Nephron progenitor cell (in vitro differentiated cells): ENCODE measurements around the gene HOXC9.

Experiments used
- DNase-seq: peaks from one replicate; pipeline ENCODE4 v3.0.0; 2021
- H3K27ac Mint-ChIP-seq: 2 replicates; pipeline ENCODE4 v1.8.0; 2021; ENCODE audit warnings: mild to moderate bottlenecking, moderate library complexity, mixed read lengths
- H3K27me3 Mint-ChIP-seq: 2 replicates; pipeline ENCODE4 v1.8.0; 2021; ENCODE audit warnings: mild to moderate bottlenecking, low read depth, mixed read lengths; ENCODE audit not compliant: poor library complexity
- H3K36me3 Mint-ChIP-seq: 2 replicates; pipeline ENCODE4 v1.8.0; 2021; ENCODE audit warnings: low read depth, mixed read lengths
- H3K4me1 Mint-ChIP-seq: 2 replicates; pipeline ENCODE4 v1.8.0; 2021; ENCODE audit warnings: mixed read lengths
- H3K4me3 Mint-ChIP-seq: 2 replicates; pipeline ENCODE4 v1.8.0; 2021; ENCODE audit warnings: mild to moderate bottlenecking, moderate library complexity, mixed read lengths
- H3K9me3 Mint-ChIP-seq: 2 replicates; pipeline ENCODE4 v1.8.0; 2021; ENCODE audit warnings: mild to moderate bottlenecking, moderate library complexity, mixed read lengths
- TF ChIP-seq, protein P1 (sequence below): fragments of 200-600 bp; sonication (generic); IDR thresholded peaks from 2 replicates; pipeline ENCODE4 v1.5.0; 2021; ENCODE audit warnings: antibody characterized with exemption

Gene HOXC9

DNA sequence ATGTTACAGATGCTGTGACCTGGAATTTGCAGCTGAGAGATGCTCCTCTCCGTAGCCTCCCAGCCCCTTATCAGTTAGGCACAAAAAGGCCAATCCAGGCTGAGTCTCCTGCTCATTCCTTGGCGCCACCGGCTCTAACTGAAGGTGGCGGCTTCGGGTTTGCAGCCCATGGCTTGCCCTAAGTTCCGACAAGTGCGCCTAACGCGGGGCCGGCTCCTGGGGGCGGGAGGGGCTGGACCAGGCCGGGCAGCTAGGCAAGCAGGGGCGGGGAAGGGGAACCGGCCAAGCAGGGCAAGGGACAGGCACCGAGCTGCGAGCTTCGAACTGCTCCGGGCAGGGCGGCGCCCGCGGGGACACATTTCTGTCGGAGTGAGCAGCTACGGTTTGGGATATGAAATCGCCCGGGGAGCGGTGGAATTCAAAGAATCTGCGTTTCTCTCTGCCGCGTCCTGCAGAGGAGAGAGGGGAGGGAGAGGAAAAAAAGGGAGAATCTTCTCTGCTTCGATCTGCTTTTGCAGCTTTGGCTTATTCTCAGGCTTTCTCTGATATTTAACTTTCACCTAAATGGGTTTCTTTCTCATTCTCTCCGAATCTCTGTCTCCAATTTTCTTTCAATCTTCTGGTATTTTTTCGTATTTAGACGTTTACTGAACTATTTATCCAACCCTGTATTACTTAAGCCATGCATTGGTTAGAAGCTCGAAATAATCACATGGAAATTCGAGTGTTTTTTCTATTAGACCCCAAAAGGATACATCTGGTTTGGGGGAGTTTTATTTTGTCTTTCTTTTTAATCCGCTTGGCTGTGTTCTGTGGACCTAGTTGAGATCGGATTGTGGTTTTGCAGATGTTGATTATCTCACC lies 46.9 kb upstream of the HOXC9 start:
- Mint-ChIP-seq H3K4me1 (peaks cover 12% of the 10 kb centered on the region), H3K27ac (no peak overlapping the region), H3K36me3 (no peaks in the 10 kb centered on the region), H3K9me3 (no peaks in the 10 kb centered on the region), H3K27me3 (peaks cover 100% of the 10 kb centered on the region), H3K4me3 (no peak overlapping the region)
- no peak for DNase-seq
- TF ChIP-seq, protein P1, sequence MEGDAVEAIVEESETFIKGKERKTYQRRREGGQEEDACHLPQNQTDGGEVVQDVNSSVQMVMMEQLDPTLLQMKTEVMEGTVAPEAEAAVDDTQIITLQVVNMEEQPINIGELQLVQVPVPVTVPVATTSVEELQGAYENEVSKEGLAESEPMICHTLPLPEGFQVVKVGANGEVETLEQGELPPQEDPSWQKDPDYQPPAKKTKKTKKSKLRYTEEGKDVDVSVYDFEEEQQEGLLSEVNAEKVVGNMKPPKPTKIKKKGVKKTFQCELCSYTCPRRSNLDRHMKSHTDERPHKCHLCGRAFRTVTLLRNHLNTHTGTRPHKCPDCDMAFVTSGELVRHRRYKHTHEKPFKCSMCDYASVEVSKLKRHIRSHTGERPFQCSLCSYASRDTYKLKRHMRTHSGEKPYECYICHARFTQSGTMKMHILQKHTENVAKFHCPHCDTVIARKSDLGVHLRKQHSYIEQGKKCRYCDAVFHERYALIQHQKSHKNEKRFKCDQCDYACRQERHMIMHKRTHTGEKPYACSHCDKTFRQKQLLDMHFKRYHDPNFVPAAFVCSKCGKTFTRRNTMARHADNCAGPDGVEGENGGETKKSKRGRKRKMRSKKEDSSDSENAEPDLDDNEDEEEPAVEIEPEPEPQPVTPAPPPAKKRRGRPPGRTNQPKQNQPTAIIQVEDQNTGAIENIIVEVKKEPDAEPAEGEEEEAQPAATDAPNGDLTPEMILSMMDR: no peak

DNA sequence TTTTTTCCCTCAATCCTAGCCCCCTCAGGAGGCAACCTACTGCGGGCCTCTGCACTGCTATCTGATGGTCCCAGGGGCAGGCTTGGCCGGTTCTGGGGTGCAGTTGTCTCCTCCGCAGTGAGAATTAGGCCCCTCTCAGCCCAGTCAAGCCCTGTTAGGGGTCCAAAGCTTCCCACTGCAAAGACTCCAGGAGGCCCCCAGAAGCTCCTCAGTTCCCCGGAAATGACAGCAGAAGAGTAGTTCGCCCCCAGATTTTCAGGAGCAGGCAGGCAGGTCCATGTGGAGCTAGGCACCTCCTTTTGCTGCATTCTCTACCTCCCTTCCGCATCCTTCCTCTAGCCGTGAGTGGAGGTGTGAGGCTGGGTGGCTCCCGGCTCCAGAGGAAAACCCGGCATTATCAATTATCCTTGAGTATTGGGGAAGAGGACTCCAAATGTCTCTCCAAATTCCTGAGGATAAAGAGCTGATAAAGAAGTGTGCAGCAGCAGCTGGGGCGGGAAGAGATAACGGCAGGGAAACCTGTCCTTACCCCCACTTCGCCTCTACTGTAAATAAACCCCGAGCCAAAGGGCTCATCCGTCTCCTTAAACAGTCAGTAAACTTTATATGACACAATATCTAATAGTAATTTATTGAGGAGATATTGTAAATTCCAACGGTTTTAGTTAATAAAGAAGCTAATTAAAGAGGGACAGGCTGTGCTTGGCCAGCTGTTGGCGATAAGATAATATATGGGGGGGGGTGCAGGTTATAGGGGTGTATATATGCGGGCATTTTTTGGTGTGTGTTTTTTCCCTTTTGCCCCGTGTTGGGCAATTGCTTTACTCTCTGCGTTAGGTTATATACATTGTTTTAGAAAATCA lies 45.9 kb upstream of the HOXC9 start:
- TF ChIP-seq, protein P1: no peak
- Mint-ChIP-seq H3K4me1 (peaks cover 12% of the 10 kb centered on the region), H3K4me3 (no peak overlapping the region), H3K27ac (no peak overlapping the region), H3K27me3 (peaks cover 100% of the 10 kb centered on the region), H3K36me3 (no peaks in the 10 kb centered on the region), H3K9me3 (no peaks in the 10 kb centered on the region)
- no peak for DNase-seq

- H3K4me1 Mint-ChIP-seq: peaks cover 12% of the 10 kb centered on the region
- no peak within 1 kb of the TSS for H3K27ac Mint-ChIP-seq
- TF ChIP-seq, protein P1: no peak
- H3K36me3 Mint-ChIP-seq: no peaks in the 10 kb centered on the region
- DNase-seq: no peak
- H3K27me3 Mint-ChIP-seq: peaks cover 100% of the 10 kb centered on the region
- H3K9me3 Mint-ChIP-seq: no peaks in the 10 kb centered on the region
- H3K4me3 Mint-ChIP-seq: peak within 1 kb of the TSS; percentile 20
Observed at GRCh38 chr12:53954694-53955035, 45.3 kb upstream of the HOXC9 start, which contains the start of gene HOXC12. TSS of gene HOXC12 (plus strand) at chr12:53954903. CDS start at chr12:53954930, 27 bp downstream.

DNA sequence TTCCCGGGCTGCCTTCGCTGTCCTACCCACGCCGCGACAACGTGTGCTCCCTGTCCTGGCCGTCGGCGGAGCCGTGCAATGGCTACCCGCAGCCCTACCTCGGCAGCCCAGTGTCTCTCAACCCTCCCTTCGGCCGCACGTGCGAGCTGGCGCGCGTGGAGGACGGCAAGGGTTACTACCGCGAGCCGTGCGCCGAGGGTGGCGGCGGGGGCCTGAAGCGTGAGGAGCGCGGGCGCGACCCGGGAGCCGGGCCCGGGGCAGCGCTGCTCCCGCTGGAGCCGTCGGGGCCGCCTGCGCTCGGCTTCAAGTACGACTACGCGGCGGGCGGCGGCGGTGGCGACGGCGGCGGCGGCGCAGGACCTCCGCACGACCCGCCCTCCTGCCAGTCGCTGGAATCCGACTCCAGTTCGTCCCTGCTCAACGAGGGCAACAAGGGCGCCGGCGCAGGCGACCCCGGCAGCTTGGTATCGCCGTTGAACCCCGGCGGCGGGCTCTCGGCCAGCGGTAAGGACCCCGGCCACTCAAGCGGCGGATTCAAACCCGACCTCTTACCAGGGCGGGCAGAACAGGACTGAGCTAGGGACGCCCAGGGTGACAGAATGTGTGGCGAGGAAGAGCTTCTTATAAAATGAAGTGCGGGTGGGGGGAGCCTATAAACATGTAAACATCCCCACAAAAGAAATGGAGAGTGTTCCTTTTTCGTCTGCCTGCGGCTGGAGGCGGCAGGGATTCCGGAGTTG lies 44.8 kb upstream of the HOXC9 start:
- no peaks in the 10 kb centered on the region for H3K9me3 Mint-ChIP-seq
- peaks cover 100% of the 10 kb centered on the region for H3K27me3 Mint-ChIP-seq
- no peak overlapping the region for H3K27ac Mint-ChIP-seq
- H3K36me3 Mint-ChIP-seq: no peaks in the 10 kb centered on the region
- peaks cover 13% of the 10 kb centered on the region for H3K4me1 Mint-ChIP-seq
- DNase-seq: peak; percentile 66
- TF ChIP-seq, protein P1: no peak
- peak overlapping the region; percentile 20 for H3K4me3 Mint-ChIP-seq

DNA sequence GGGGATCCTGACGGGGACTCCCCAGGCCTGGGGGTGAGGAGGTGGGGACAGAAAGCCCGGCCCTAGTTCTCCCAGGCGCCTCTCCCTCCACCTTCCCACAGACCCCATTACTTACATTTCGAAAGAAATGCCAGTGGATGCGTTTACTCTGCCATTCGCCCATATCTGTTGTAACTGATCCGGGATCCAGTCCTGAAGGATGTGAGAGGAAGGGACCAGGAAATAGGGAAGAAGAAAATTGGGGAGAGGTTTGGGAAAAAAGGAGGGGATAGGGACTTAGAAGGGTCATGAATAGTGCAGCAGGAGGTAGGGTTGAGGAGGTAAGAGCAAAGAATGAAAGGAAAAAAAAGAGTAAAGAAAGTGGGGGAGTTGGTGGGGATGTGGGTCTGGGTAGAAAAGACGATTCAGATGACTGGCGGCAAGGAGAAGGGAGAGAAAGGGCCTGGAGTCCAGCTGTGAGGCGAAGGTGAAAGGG lies 44.1 kb upstream of the HOXC9 start:
- Mint-ChIP-seq H3K27me3 (peaks cover 100% of the 10 kb centered on the region), H3K4me3 (no peak overlapping the region), H3K36me3 (no peaks in the 10 kb centered on the region), H3K9me3 (no peaks in the 10 kb centered on the region), H3K4me1 (peaks cover 17% of the 10 kb centered on the region), H3K27ac (no peak overlapping the region)
- TF ChIP-seq, protein P1: no peak
- no peak for DNase-seq
